Muscle layer of colon (tissue), 2 donors: ENCODE results near the gene RAB17.

Experiments used
- H3K27ac ChIP-seq: one replicate; pipeline ENCODE4 v1.7.0; 2013; ENCODE audit warnings: low read depth, mild to moderate bottlenecking, low read length, moderate library complexity
- H3K27me3 ChIP-seq, 2 donors: one replicate each; pipeline ENCODE4 v1.7.0; 2013; ENCODE audit warnings: low read length in 2 of 2, mild to moderate bottlenecking in 2 of 2; ENCODE audit not compliant: insufficient read depth in 2 of 2, control insufficient read depth in 1 of 2
- H3K36me3 ChIP-seq: one replicate; pipeline ENCODE4 v1.7.0; 2013; ENCODE audit warnings: mild to moderate bottlenecking, low read length; ENCODE audit not compliant: insufficient read depth
- H3K4me1 ChIP-seq: one replicate; pipeline ENCODE4 v1.7.0; 2013; ENCODE audit warnings: mild to moderate bottlenecking, low read length; ENCODE audit not compliant: insufficient read depth
- H3K4me3 ChIP-seq, 2 donors: one replicate each; pipeline ENCODE4 v1.7.0; 2013; ENCODE audit warnings: low read length in 2 of 2, low read depth in 1 of 2, mild to moderate bottlenecking in 1 of 2, moderate library complexity in 1 of 2
- H3K9ac ChIP-seq: one replicate; pipeline ENCODE4 v1.7.0; 2013; ENCODE audit warnings: low read length
- H3K9me3 ChIP-seq: one replicate; pipeline ENCODE4 v1.7.0; 2013; ENCODE audit warnings: mild to moderate bottlenecking, low read length
- donor health status: abdominal sarcoma.
- donor health status: Adenocarcinoma of cecum.

Gene RAB17

GRCh38 chr2:237581751-237582746 lies 8.5 kb downstream of the RAB17 start:
- Histone ChIP-seq H3K9ac (no peak overlapping the region), H3K27ac (peak overlapping the region; percentile 4), H3K4me1 (peaks cover 14% of the 10 kb centered on the region), H3K4me3 (peak overlapping the region in 1 of 2 donors; percentile 31), H3K27me3 (no peaks in the 10 kb centered on the region), H3K9me3 (no peaks in the 10 kb centered on the region), H3K36me3 (no peaks in the 10 kb centered on the region)

- Histone ChIP-seq H3K9ac (no peak overlapping the region), H3K27ac (no peak overlapping the region), H3K9me3 (no peaks in the 10 kb centered on the region), H3K27me3 (no peaks in the 10 kb centered on the region), H3K4me1 (peaks cover 14% of the 10 kb centered on the region), H3K36me3 (no peaks in the 10 kb centered on the region), H3K4me3 (no peak overlapping the region)
Measured at GRCh38 chr2:237581326-237581725, 9.2 kb downstream of the RAB17 start.

GRCh38 chr2:237577956-237578870 lies 12.3 kb downstream of the RAB17 start:
- Histone ChIP-seq H3K27ac (no peak overlapping the region), H3K9ac (no peak overlapping the region), H3K27me3 (no peaks in the 10 kb centered on the region), H3K36me3 (no peaks in the 10 kb centered on the region), H3K9me3 (no peaks in the 10 kb centered on the region), H3K4me1 (peaks cover 19% of the 10 kb centered on the region), H3K4me3 (no peak overlapping the region)

DNA sequence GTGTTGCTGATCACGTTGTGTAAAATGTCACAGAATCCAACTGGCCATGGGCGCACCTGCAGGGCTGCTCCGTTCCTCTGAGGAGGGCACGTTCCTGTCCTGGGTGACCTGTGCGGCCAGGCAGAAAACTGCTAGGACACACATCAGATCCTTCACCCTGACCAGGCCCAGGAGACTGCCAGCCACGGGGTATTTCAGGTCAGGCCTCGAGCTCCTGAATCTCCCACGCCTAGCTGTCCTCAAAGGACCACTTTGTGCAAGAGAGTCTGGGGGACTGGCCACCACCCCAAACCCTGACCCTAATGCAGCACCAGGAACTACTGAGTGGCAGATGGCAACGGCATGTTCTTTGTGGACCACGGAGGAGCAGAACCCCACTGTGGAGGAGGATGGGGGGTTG lies 13.1 kb downstream of the RAB17 start:
- Histone ChIP-seq H3K9ac (no peak overlapping the region), H3K4me3 (no peak overlapping the region), H3K9me3 (no peaks in the 10 kb centered on the region), H3K36me3 (no peaks in the 10 kb centered on the region), H3K27me3 (no peaks in the 10 kb centered on the region), H3K4me1 (peaks cover 22% of the 10 kb centered on the region), H3K27ac (no peak overlapping the region)

DNA sequence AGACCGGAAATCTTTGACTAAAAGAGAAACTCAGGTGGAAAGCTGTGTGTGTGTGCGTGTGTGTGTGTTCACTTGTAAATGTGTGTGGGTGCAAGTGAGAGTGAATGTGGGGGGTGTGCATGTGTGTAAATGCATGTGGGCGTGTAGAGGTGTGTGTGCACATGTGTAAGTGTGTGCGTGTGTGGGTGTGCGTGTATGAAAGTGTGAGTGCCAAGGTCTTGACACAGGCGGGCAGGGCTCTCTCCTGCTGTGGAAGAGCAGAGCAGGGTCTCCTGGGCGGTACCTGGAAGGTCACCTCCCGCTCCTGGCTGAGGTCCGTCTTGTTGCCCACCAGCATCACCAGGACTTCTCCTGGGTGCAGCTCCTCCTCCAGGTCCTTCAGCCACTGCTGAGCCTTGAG lies 13.6 kb downstream of the RAB17 start:
- no peaks in the 10 kb centered on the region for H3K9me3 ChIP-seq
- H3K36me3 ChIP-seq: no peaks in the 10 kb centered on the region
- H3K27ac ChIP-seq: no peak overlapping the region

GRCh38 chr2:237575869-237576862 lies 14.4 kb downstream of the RAB17 start:
- H3K4me1 ChIP-seq: peaks cover 19% of the 10 kb centered on the region
- H3K4me3 ChIP-seq: no peak overlapping the region
- no peaks in the 10 kb centered on the region for H3K9me3 ChIP-seq
- H3K36me3 ChIP-seq: no peaks in the 10 kb centered on the region
- H3K27ac ChIP-seq: no peak overlapping the region
- H3K27me3 ChIP-seq: no peaks in the 10 kb centered on the region
- no peak overlapping the region for H3K9ac ChIP-seq

More for the DNA sequence above, 13.6 kb downstream of the RAB17 start:
- peaks cover 22% of the 10 kb centered on the region for H3K4me1 ChIP-seq
- no peak overlapping the region for H3K4me3 ChIP-seq
- H3K27me3 ChIP-seq: no peaks in the 10 kb centered on the region
- H3K9ac ChIP-seq: no peak overlapping the region

DNA sequence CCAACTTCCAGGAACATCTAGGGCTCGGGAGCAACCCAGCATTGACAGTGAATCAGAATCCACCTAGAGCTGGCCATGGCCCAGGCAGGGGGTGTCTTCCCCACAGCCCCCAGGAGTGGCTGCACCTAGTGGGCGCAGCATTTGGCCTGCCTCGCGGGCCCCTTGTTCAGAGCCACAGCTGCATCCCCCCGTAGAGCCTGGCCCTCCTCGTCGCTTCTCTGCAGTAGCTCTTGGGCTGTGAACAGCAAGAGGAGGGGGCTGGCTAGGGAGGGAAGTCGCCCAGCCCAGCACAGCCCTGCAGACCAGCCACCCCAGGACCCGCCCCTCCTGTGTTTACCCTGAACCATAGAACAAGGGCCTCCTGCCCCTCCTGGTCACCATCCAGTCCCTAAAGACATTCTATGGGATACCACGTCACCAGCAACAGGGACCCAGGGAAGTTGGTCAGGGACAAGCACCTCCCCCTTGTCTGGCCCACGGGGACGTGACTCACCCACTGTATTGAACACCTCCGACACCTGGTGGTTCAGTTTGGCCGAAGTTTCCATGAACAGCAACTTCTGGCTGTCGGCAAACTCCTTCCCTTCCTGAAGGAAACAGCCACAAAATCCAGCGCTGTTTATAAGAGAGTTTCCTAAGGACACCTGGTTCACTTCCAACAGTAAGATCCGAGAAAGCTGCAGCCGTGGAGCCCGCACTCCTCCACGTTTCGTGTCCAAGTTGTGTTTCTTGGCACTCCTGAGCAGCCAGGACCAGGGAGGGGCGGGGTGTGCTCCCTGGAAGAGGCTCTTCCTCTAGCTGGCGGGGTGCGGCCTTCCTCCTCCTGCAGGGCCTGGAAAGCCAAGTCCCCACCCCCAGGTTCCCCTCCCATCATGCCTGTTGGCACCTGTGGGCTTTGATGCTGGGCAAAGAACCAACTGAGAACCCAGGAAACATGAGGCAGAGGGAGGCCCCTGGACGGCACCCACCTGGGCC lies 15.4 kb downstream of the RAB17 start:
- Histone ChIP-seq H3K4me1 (peaks cover 19% of the 10 kb centered on the region), H3K27ac (no peak overlapping the region)

GRCh38 chr2:237574467-237574866 lies 16.1 kb downstream of the RAB17 start:
- no peaks in the 10 kb centered on the region for H3K36me3 ChIP-seq
- no peak overlapping the region for H3K4me3 ChIP-seq
- no peaks in the 10 kb centered on the region for H3K27me3 ChIP-seq
- H3K4me1 ChIP-seq: peaks cover 19% of the 10 kb centered on the region
- H3K9me3 ChIP-seq: no peaks in the 10 kb centered on the region
- no peak overlapping the region for H3K9ac ChIP-seq
- no peak overlapping the region for H3K27ac ChIP-seq

More for the DNA sequence above, 15.4 kb downstream of the RAB17 start:
- Histone ChIP-seq H3K9me3 (no peaks in the 10 kb centered on the region), H3K9ac (no peak overlapping the region), H3K27me3 (no peaks in the 10 kb centered on the region), H3K4me3 (no peak overlapping the region), H3K36me3 (no peaks in the 10 kb centered on the region)

DNA sequence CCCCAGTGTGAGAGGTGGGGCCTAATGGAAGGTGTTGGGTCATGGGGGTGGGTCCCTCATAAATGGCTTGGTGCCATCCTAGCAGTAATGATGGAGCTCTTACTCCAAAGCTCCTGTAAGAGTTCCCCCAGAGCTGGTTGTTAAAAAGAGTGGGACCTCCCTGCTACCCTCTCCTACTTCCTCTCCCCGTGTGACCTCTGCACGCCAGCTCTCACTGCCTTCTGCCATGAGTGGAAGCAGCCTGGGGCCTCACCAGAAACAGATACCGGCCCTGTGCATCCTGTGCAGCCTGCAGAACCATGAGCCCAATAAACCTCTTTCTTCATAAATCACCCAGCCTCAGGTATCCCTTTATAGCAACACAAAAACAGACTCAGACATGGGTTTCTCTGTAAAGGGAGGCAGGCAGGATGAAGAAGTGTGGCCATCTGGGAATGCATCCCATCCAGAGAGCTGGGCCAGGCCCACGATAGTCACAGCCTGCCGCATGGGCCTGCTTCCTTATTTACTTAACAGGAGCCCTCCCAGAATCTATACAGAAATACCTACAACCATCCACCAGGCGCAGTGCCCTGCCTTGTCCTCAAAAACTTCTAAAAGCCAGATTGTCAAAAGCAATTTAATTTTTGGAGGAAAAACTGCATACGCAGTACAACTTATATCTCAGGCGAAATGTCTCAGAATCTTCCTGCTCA lies 16.7 kb downstream of the RAB17 start:
- peaks cover 19% of the 10 kb centered on the region for H3K4me1 ChIP-seq
- H3K36me3 ChIP-seq: no peaks in the 10 kb centered on the region
- H3K27ac ChIP-seq: no peak overlapping the region
- no peaks in the 10 kb centered on the region for H3K27me3 ChIP-seq
- H3K9ac ChIP-seq: no peak overlapping the region
- H3K4me3 ChIP-seq: no peak overlapping the region
- H3K9me3 ChIP-seq: no peaks in the 10 kb centered on the region
